HCT116 (cell line): ENCODE data around the gene STIL. TPM values are rescaled to one million over a fixed set of nuclear protein-coding genes. Genes with fewer than 3 reads are reported as not detected.

Experiments
- ATAC-seq: fragments of 200-7000 bp; cut with Tn5 transposase; 2 replicates; pipeline ENCODE4 v1.9.1; 2020; ENCODE audit warnings: mild to moderate bottlenecking, moderate library complexity
- BruUV-seq: library from RNA; stranded (reverse); fragments of 400-500 nt; replicated peaks from 2 replicates; lab custom pipeline; 2021; lab: Mats Ljungman, UMichigan
- CTCF ChIA-PET: fragments of 300-600 bp; sonication (Branson Sonifier 250); formaldehyde crosslinking; loops from one replicate; lab custom pipeline; 2021; ENCODE audit warnings: antibody characterized with exemption; lab: Charles Lee
- POLR2A ChIA-PET: fragments of 300-600, 350-600 bp; sonication (Branson Sonifier 250); formaldehyde crosslinking; loops from one replicate; lab custom pipeline; 2021; ENCODE audit warnings: antibody characterized with exemption; lab: Charles Lee
- RAD21 ChIA-PET, 2 experiments: fragments of 300-600 bp; sonication (Branson Sonifier 250); formaldehyde crosslinking; loops; one replicate each; lab custom pipeline; 2023; ENCODE audit warnings: low total read pairs in 2 of 2; ENCODE audit not compliant: uncharacterized antibody in 2 of 2, unreplicated experiment in 2 of 2, low non-redundant PET in 1 of 2; lab: Charles Lee
- DNase-seq: peaks from one replicate; pipeline ENCODE4 v3.0.0-alpha.2; 2010; ENCODE audit warnings: low read depth, low spot score
- H2AFZ ChIP-seq: fragments of 200-600 bp; shearing (Covaris generic), sonication (generic); 2 replicates; pipeline ENCODE4 v1.6.1; 2017; ENCODE audit warnings: low read depth, mixed run types, mixed read lengths, antibody characterized with exemption, low read length; ENCODE audit not compliant: poor library complexity, severe bottlenecking
- H3K27ac ChIP-seq: 2 replicates; pipeline ENCODE4 v1.5.1; 2012; ENCODE audit warnings: low read depth, low read length
- H3K27me3 ChIP-seq: fragments of 200-600 bp; sonication (generic); 2 replicates; pipeline ENCODE4 v1.6.1; 2016; ENCODE audit warnings: mixed run types, low read length, mixed read lengths; ENCODE audit not compliant: insufficient read depth
- H3K36me3 ChIP-seq, 2 experiments: fragments of 200-500 bp in 1 of 2; fragments of 200-600 bp in 1 of 2; sonication (Bioruptor generic) in 1 of 2; sonication (generic) in 1 of 2; 2 replicates each; pipeline versions ENCODE4 v1.5.1 to v1.6.1; 2014 to 2016; ENCODE audit warnings: low read length in 2 of 2, inconsistent platforms in 1 of 2, mixed read lengths in 1 of 2, mixed run types in 1 of 2; ENCODE audit not compliant: insufficient read depth in 2 of 2, control insufficient read depth in 1 of 2
- H3K4me1 ChIP-seq, 2 experiments: fragments of 200-600 bp in 1 of 2; sonication (generic) in 1 of 2; 2 replicates each; pipeline versions ENCODE4 v1.5.1 to v1.6.1; 2012 to 2017; ENCODE audit warnings: low read length in 2 of 2, inconsistent platforms in 1 of 2, mild to moderate bottlenecking in 1 of 2, mixed read lengths in 1 of 2, mixed run types in 1 of 2, moderate library complexity in 1 of 2; ENCODE audit not compliant: insufficient read depth in 2 of 2, control insufficient read depth in 1 of 2
- H3K4me2 ChIP-seq: fragments of 200-600 bp; sonication (generic); 2 replicates; pipeline ENCODE4 v1.6.1; 2017; ENCODE audit warnings: mixed run types, low read length, mixed read lengths
- H3K4me3 ChIP-seq, 2 experiments: fragments of 200-600 bp in 1 of 2; sonication (generic) in 1 of 2; replicated peaks in 1 of 2; 2 replicates each; pipeline ENCODE4 v1.5.1; 2011 to 2016; ENCODE audit warnings: low read length in 2 of 2, control low read depth in 1 of 2, low read depth in 1 of 2, mild to moderate bottlenecking in 1 of 2, mixed read lengths in 1 of 2, mixed run types in 1 of 2
- H3K79me2 ChIP-seq: fragments of 200-600 bp; sonication (generic); 2 replicates; pipeline ENCODE4 v1.6.1; 2017; ENCODE audit warnings: mild to moderate bottlenecking, mixed run types, low read length, moderate library complexity, mixed read lengths; ENCODE audit not compliant: insufficient read depth
- H3K9ac ChIP-seq: fragments of 200-600 bp; sonication (generic); 2 replicates; pipeline ENCODE4 v1.6.1; 2016; ENCODE audit warnings: low read length, mixed read lengths
- H3K9me2 ChIP-seq: fragments of 200-600 bp; sonication (generic), shearing (Covaris generic); 2 replicates; pipeline ENCODE4 v1.6.1; 2017; ENCODE audit warnings: mixed run types, mild to moderate bottlenecking, moderate library complexity; ENCODE audit not compliant: insufficient read depth
- H3K9me3 ChIP-seq, 2 experiments: fragments of 200-500 bp in 1 of 2; fragments of 200-600 bp in 1 of 2; sonication (Bioruptor generic) in 1 of 2; sonication (generic) in 1 of 2; 2 replicates each; pipeline ENCODE4 v1.6.1; 2014 to 2017; ENCODE audit warnings: low read length in 2 of 2, mixed read lengths in 2 of 2, inconsistent platforms in 1 of 2, low read depth in 1 of 2, mild to moderate bottlenecking in 1 of 2, mixed run types in 1 of 2, moderate library complexity in 1 of 2; ENCODE audit not compliant: control insufficient read depth in 1 of 2, insufficient read depth in 1 of 2
- H4K20me1 ChIP-seq: fragments of 200-600 bp; sonication (generic), shearing (Covaris generic); 2 replicates; pipeline ENCODE4 v1.6.1; 2017; ENCODE audit warnings: mixed run types, mild to moderate bottlenecking, moderate library complexity; ENCODE audit not compliant: insufficient read depth
- ATF3 ChIP-seq: IDR thresholded peaks from 2 replicates; pipeline ENCODE4 v1.6.1; 2012
- CBX3 ChIP-seq: IDR thresholded peaks from 2 replicates; pipeline ENCODE4 v1.6.1; 2012; ENCODE audit warnings: low read depth
- CTCF ChIP-seq, 3 experiments: fragments of 200-600 bp in 1 of 3; sonication (generic) in 1 of 3; IDR thresholded peaks in 2 of 3; conservative IDR thresholded peaks in 1 of 3; 2 replicates each; pipeline ENCODE4 v1.5.1; 2012 to 2017; ENCODE audit warnings: low read depth in 2 of 3, low read length in 2 of 3, antibody characterized with exemption in 1 of 3, borderline replicate concordance in 1 of 3, control low read depth in 1 of 3, mild to moderate bottlenecking in 1 of 3, mixed read lengths in 1 of 3, mixed run types in 1 of 3, moderate library complexity in 1 of 3; ENCODE audit not compliant: insufficient read depth in 1 of 3
- EGR1 ChIP-seq: IDR thresholded peaks from 2 replicates; pipeline ENCODE4 v1.6.1; 2012; ENCODE audit warnings: low read depth
- ELF1 ChIP-seq: IDR thresholded peaks from 2 replicates; pipeline ENCODE4 v1.6.1; 2012; ENCODE audit warnings: low read depth, borderline replicate concordance
- EZH2 ChIP-seq: fragments of 200-600 bp; sonication (generic); IDR thresholded peaks from 2 replicates; pipeline ENCODE4 v1.6.1; 2017; ENCODE audit warnings: antibody characterized with exemption, mixed run types
- EZH2phosphoT487 ChIP-seq: fragments of 200-600 bp; IDR thresholded peaks from 2 replicates; pipeline ENCODE4 v1.6.1; 2018; ENCODE audit warnings: antibody characterized with exemption, borderline replicate concordance
- FOSL1 ChIP-seq: IDR thresholded peaks from 2 replicates; pipeline ENCODE4 v1.6.1; 2012; ENCODE audit warnings: low read depth
- JUND ChIP-seq: IDR thresholded peaks from 2 replicates; pipeline ENCODE4 v1.6.1; 2012
- MAX ChIP-seq: IDR thresholded peaks from 2 replicates; pipeline ENCODE4 v1.6.1; 2012
- POLR2A ChIP-seq: IDR thresholded peaks from 2 replicates; pipeline ENCODE4 v1.7.0; 2011; ENCODE audit warnings: borderline replicate concordance; ENCODE audit not compliant: insufficient read depth, insufficient read length; ENCODE audit errors: extremely low read depth
- POLR2AphosphoS5 ChIP-seq: IDR thresholded peaks from 2 replicates; pipeline ENCODE4 v1.6.1; 2011; ENCODE audit warnings: mild to moderate bottlenecking, low read depth, low read length, moderate library complexity
- REST ChIP-seq: IDR thresholded peaks from 2 replicates; pipeline ENCODE4 v1.6.1; 2012; ENCODE audit warnings: low read depth
- SP1 ChIP-seq: IDR thresholded peaks from 2 replicates; pipeline ENCODE4 v1.6.1; 2012; ENCODE audit warnings: low read depth
- SRF ChIP-seq: IDR thresholded peaks from 2 replicates; pipeline ENCODE4 v1.6.1; 2012; ENCODE audit warnings: low read depth
- ZBTB33 ChIP-seq: IDR thresholded peaks from 2 replicates; pipeline ENCODE4 v1.6.1; 2011; ENCODE audit warnings: mild to moderate bottlenecking, low read length, moderate library complexity; ENCODE audit not compliant: insufficient replicate concordance; ENCODE audit errors: extremely low read depth
- intact Hi-C: fragments of 100-400 bp; cut with micrococcal nuclease; formaldehyde crosslinking; loops from 2 replicates; pipeline ENCODE4 v1.10.0; 2022
- total RNA-seq: library from RNA; stranded (reverse); gene quantifications from one replicate; pipeline ENCODE4 v1.2.1, GENCODE V29; 2021; ENCODE audit not compliant: unreplicated experiment

STIL gene
- total RNA-seq, 1 experiment from 2014 or later, result 34.4 TPM

- CTCF ChIA-PET, result no interaction called here
- RAD21 ChIA-PET, result no interaction called here
- no peaks in the 10 kb centered on the region for H3K36me3 ChIP-seq
- ATAC-seq (no peak), DNase-seq (no peak)
- no peak overlapping the region for H3K27ac ChIP-seq
- H3K79me2 ChIP-seq, result no peaks in the 10 kb centered on the region
- H2AFZ ChIP-seq, result no peak overlapping the region
- no peaks in the 10 kb centered on the region for H3K4me1 ChIP-seq
- no peak overlapping the region for H3K4me3 ChIP-seq
- no TSS peak for BruUV-seq
- H3K27me3 ChIP-seq, result no peaks in the 10 kb centered on the region
- TF ChIP-seq POLR2A (no peak), SP1 (no peak), JUND (no peak), FOSL1 (no peak), ELF1 (no peak), CTCF (IDR thresholded peaks at IDR 0.05 in 2 of 3, conservative IDR thresholded peaks at IDR 0.05 in 1 of 3; ENCODE audit: borderline replicate concordance in 1 of 3, insufficient read depth in 1 of 3, low read depth in 2 of 3, low read length in 2 of 3) (no peak), CBX3 (no peak), ZBTB33 (no peak), ATF3 (no peak), MAX (no peak), REST (no peak), EZH2 (no peak), EGR1 (no peak), EZH2phosphoT487 (no peak), POLR2AphosphoS5 (no peak), SRF (no peak)
- H3K9ac ChIP-seq, result no peak overlapping the region
- intact Hi-C loops, result no loop called here
- H3K4me2 ChIP-seq, result no peak overlapping the region
- H4K20me1 ChIP-seq, result no peaks in the 10 kb centered on the region
- no peaks in the 10 kb centered on the region for H3K9me3 ChIP-seq
- H3K9me2 ChIP-seq, result no peaks in the 10 kb centered on the region
- POLR2A ChIA-PET, result no interaction called here
Observed at GRCh38 chr1:47215713-47216112, 98.2 kb downstream of the STIL start.
